ENCODE measurements around the gene ENO2.
A peak's percentile ranks its signal among the peaks of the same experiment; 100 is the strongest.

ENO2 gene

GRCh38 chr12:6914246-6914946, at the start of gene ENO2:
TSS of gene ENO2 (plus strand) at chr12:6914580. CDS start at chr12:6915833, 1,253 bp downstream.
- TF ChIP-seq MAX (IDR thresholded peaks at IDR 0.05) (peak; percentile 68; the same call in 1 of the 2 replicates), RAD21 (IDR thresholded peaks at IDR 0.05; ENCODE audit: low read depth) (no peak), ZBTB7A (IDR thresholded peaks at IDR 0.05; ENCODE audit: low read depth) (peak; percentile 92), FOXM1 (IDR thresholded peaks at IDR 0.05; ENCODE audit: borderline replicate concordance, low read depth) (no peak), YY1 (IDR thresholded peaks at IDR 0.05; ENCODE audit: low read depth) (no peak), USF1 (IDR thresholded peaks at IDR 0.05) (peak; percentile 91), NFIC (IDR thresholded peaks at IDR 0.05) (no peak), TCF12 (IDR thresholded peaks at IDR 0.05; ENCODE audit: low read depth) (no peak), REST (IDR thresholded peaks at IDR 0.05; ENCODE audit: low read depth) (no peak)

- peak; percentile 82 for TF ChIP-seq EGR1 (IDR thresholded peaks at IDR 0.05)
- TF ChIP-seq TAF1 (IDR thresholded peaks at IDR 0.05; ENCODE audit: low read depth) = no peak
- TF ChIP-seq USF1 (IDR thresholded peaks at IDR 0.05) = no peak
- TF ChIP-seq EP300 (IDR thresholded peaks at IDR 0.05; ENCODE audit: borderline replicate concordance) = no peak
These were observed 48.0 kb upstream of the ENO2 start for GRCh38 chr12:6866163-6866919.

- peak; percentile 7; the same call in 1 of the 2 replicates for TF ChIP-seq EP300 (IDR thresholded peaks at IDR 0.05; ENCODE audit: borderline replicate concordance)
- no peak for TF ChIP-seq USF1 (IDR thresholded peaks at IDR 0.05)
- no peak for TF ChIP-seq REST (IDR thresholded peaks at IDR 0.05; ENCODE audit: low read depth)
- TF ChIP-seq YY1 (IDR thresholded peaks at IDR 0.05; ENCODE audit: low read depth) = no peak
- TF ChIP-seq NFIC (IDR thresholded peaks at IDR 0.05) = peak; percentile 54
- no peak for TF ChIP-seq CEBPB (IDR thresholded peaks at IDR 0.05)
- TF ChIP-seq ZBTB7A (IDR thresholded peaks at IDR 0.05; ENCODE audit: low read depth) = no peak; the same call in 1 of the 2 replicates
- TF ChIP-seq FOXM1 (IDR thresholded peaks at IDR 0.05; ENCODE audit: borderline replicate concordance, low read depth) = no peak
- no peak for TF ChIP-seq RAD21 (IDR thresholded peaks at IDR 0.05; ENCODE audit: low read depth)
- TF ChIP-seq MAX (IDR thresholded peaks at IDR 0.05) = no peak
- no peak for TF ChIP-seq CREB1 (IDR thresholded peaks at IDR 0.05; ENCODE audit: low read depth)
- TF ChIP-seq EGR1 (IDR thresholded peaks at IDR 0.05) = no peak
- no peak for TF ChIP-seq TEAD4 (IDR thresholded peaks at IDR 0.05)
These were observed 47.4 kb upstream of the ENO2 start for GRCh38 chr12:6866920-6867412.

GRCh38 chr12:6867413-6868210, 46.8 kb upstream of the ENO2 start, which contains the start of gene TPI1:
TSS of gene TPI1 (plus strand) at chr12:6867531. CDS start at chr12:6867567, 36 bp downstream.
- TF ChIP-seq EP300 (IDR thresholded peaks at IDR 0.05; ENCODE audit: borderline replicate concordance) (peak; percentile 13; the same call in 1 of the 2 replicates), USF1 (IDR thresholded peaks at IDR 0.05) (no peak; the same call in 1 of the 2 replicates), REST (IDR thresholded peaks at IDR 0.05; ENCODE audit: low read depth) (no peak), EGR1 (IDR thresholded peaks at IDR 0.05) (peak; percentile 68), YY1 (IDR thresholded peaks at IDR 0.05; ENCODE audit: low read depth) (peak; percentile 85), RAD21 (IDR thresholded peaks at IDR 0.05; ENCODE audit: low read depth) (no peak), CREB1 (IDR thresholded peaks at IDR 0.05; ENCODE audit: low read depth) (no peak), FOXM1 (IDR thresholded peaks at IDR 0.05; ENCODE audit: borderline replicate concordance, low read depth) (no peak), NFIC (IDR thresholded peaks at IDR 0.05) (no peak), TEAD4 (IDR thresholded peaks at IDR 0.05) (peak; percentile 40; the same call in 1 of the 2 replicates), TAF1 (IDR thresholded peaks at IDR 0.05; ENCODE audit: low read depth) (peak; percentile 96), MAX (IDR thresholded peaks at IDR 0.05) (peak; percentile 88), ZBTB7A (IDR thresholded peaks at IDR 0.05; ENCODE audit: low read depth) (peak; percentile 69; the same call in 1 of the 2 replicates), CEBPB (IDR thresholded peaks at IDR 0.05) (no peak), TCF12 (IDR thresholded peaks at IDR 0.05; ENCODE audit: low read depth) (0 out of 2 replicates have a peak, but pooled peaks have one; percentile 17)
